ENCODE results near the gene JADE2. TPM values are rescaled to one million over a fixed set of nuclear protein-coding genes. Genes with fewer than 3 reads are reported as not detected.

The JADE2 gene
- total and polyA plus RNA-seq, 11 donors = 8.3 to 54.8 (median 30.5) TPM

DNA sequence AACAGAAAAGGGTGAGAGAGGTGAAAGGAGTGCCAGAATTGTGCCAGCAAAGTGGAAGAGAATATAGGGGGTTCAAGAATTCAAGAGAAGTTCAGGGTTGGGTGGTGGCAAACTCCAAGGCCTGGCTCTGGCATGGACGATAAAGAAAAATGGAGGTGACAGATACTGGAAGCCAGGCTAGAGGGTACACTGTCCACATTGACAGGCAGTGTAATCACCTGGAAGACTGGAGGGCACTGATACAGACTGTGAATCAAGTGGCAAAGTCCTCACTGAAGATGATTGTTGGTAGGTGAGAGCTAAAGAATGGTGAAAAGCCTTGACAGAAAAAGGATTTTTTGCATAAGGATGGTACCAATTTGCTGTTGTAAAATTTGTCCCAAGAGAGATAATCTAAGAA is 100.1 kb downstream of the JADE2 start:
- 77 to 97% (median 89%) methylated on average over 1 of the region's 1 CpG for WGBS, 4 donors
- Histone ChIP-seq H3K27me3 (no peaks in the 10 kb centered on the region), H3K4me3 (no peak overlapping the region), H3K36me3 (peaks cover 0 to 51% (median 34%) of the 10 kb centered on the region in 9 donors), H3K4me1 (peaks cover 0 to 16% (median 4%) of the 10 kb centered on the region in 12 donors), H3K27ac (no peak overlapping the region), H3K9me3 (no peaks in the 10 kb centered on the region)
- TF ChIP-seq POLR2A (IDR thresholded peaks at IDR 0.05) = no peak
- TF ChIP-seq, protein P1, sequence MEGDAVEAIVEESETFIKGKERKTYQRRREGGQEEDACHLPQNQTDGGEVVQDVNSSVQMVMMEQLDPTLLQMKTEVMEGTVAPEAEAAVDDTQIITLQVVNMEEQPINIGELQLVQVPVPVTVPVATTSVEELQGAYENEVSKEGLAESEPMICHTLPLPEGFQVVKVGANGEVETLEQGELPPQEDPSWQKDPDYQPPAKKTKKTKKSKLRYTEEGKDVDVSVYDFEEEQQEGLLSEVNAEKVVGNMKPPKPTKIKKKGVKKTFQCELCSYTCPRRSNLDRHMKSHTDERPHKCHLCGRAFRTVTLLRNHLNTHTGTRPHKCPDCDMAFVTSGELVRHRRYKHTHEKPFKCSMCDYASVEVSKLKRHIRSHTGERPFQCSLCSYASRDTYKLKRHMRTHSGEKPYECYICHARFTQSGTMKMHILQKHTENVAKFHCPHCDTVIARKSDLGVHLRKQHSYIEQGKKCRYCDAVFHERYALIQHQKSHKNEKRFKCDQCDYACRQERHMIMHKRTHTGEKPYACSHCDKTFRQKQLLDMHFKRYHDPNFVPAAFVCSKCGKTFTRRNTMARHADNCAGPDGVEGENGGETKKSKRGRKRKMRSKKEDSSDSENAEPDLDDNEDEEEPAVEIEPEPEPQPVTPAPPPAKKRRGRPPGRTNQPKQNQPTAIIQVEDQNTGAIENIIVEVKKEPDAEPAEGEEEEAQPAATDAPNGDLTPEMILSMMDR (IDR thresholded peaks at IDR 0.05) = no peak
- DNase-seq (no peak), ATAC-seq (no peak)
- intact Hi-C loops (cut with DNase I) = no loop called here

DNA sequence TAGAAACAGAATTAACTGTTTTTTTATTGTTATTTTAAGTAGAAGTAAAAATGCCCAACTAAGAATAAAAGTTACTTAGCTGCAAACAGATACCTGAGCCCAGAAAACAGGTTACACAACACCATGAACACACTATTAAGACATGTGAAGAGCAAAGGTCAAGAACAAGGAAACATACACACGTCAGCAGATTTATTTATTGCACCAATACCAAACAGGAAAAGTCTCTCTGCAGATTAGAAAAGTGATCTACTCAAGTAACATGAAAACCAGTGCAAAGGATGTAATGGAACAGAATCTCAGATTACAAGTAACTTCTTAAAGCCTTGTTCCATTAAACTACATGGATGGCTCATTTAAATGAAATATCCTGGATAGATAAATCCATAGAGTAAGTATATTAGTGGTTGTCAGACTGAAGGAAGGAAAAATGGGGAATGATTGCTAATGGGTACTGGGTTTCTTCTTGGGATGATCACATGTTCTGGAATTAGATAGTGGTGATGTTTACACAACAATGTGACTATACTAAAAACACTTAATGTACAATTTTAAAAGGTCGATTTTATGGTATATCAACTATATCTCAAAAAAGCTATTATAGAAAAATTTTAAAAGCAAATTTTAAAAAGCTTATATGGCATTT is 101.0 kb downstream of the JADE2 start:
- DNase-seq (no peak), ATAC-seq (peak in 2 of 4 donors; percentile 29 to 68)
- TF ChIP-seq POLR2A (IDR thresholded peaks at IDR 0.05) = no peak
- TF ChIP-seq, protein P1 (IDR thresholded peaks at IDR 0.05) = no peak
- no peak overlapping the region for H3K4me3 ChIP-seq
- H3K27me3 ChIP-seq = no peaks in the 10 kb centered on the region
- H3K4me1 ChIP-seq = peaks cover 0 to 25% (median 9%) of the 10 kb centered on the region in 12 donors
- H3K9me3 ChIP-seq = no peaks in the 10 kb centered on the region
- peaks cover 0 to 42% (median 25%) of the 10 kb centered on the region in 9 donors for H3K36me3 ChIP-seq
- 48 to 54% (median 50%) methylated on average over 2 of the region's 2 CpGs for WGBS, 4 donors
- peak overlapping the region in 2 of 12 donors; percentile 28 to 37 for H3K27ac ChIP-seq
- intact Hi-C loops (cut with DNase I) = no loop called here

Other genes with a start within 250 kb of the JADE2 start
- gene CDKL3, start 158.5 kb upstream of the JADE2 start, total RNA-seq = 1 to 10 TPM; 2.6 to 8.0 (median 4.3) TPM
- 1 to 10 TPM; 3.3 to 5.1 TPM for gene CDKL3, start 158.5 kb upstream of the JADE2 start, polyA plus RNA-seq
- 100 to 1,000 TPM in 8 of 9 donors, 10 to 100 TPM in 1; 62.8 to 230 (median 188) TPM for gene UBE2B, start 154.1 kb upstream of the JADE2 start, total RNA-seq
- gene UBE2B, start 154.1 kb upstream of the JADE2 start, polyA plus RNA-seq = 100 to 1,000 TPM; 119 to 195 TPM
- 10 to 100 TPM; 26.6 to 38.4 (median 32.3) TPM for gene CDKN2AIPNL, start 113.8 kb upstream of the JADE2 start, total RNA-seq
- 10 to 100 TPM; 45.1 to 87.5 TPM for gene CDKN2AIPNL, start 113.8 kb upstream of the JADE2 start, polyA plus RNA-seq
- 100 to 1,000 TPM in 2 of 9 donors, 10 to 100 TPM in 7; 36.9 to 113 (median 88.0) TPM for gene SAR1B, start 107.2 kb downstream of the JADE2 start, total RNA-seq
- gene SAR1B, start 107.2 kb downstream of the JADE2 start, polyA plus RNA-seq = 10 to 100 TPM; 33.9 to 62.4 TPM
- gene SEC24A, start 123.1 kb downstream of the JADE2 start, total RNA-seq = 10 to 100 TPM in 3 of 9 donors, 1 to 10 TPM in 6; 6.7 to 15.7 (median 8.6) TPM
- gene SEC24A, start 123.1 kb downstream of the JADE2 start, polyA plus RNA-seq = 1 to 10 TPM; 2.2 to 8.1 TPM
- 10 to 100 TPM; 11.6 to 20.9 (median 17.6) TPM for gene CAMLG, start 212.9 kb downstream of the JADE2 start, total RNA-seq
- 10 to 100 TPM; 17.4 to 21.5 TPM for gene CAMLG, start 212.9 kb downstream of the JADE2 start, polyA plus RNA-seq
- gene DDX46, start 233.1 kb downstream of the JADE2 start, total RNA-seq = 10 to 100 TPM; 14.3 to 37.0 (median 28.8) TPM
- 10 to 100 TPM; 23.5 to 29.2 TPM for gene DDX46, start 233.1 kb downstream of the JADE2 start, polyA plus RNA-seq

Data from heart left ventricle (tissue), 16 donors.